GM18519 (cell line): ENCODE results near the gene GP9.

Experiments used
- ATAC-seq: cut with Tn5 transposase; IDR thresholded peaks from one replicate; pipeline ENCODE4 v1.9.1; 2021; ENCODE audit warnings: mild to moderate bottlenecking, moderate library complexity; ENCODE audit not compliant: unreplicated experiment, low FRiP score

Gene GP9

DNA sequence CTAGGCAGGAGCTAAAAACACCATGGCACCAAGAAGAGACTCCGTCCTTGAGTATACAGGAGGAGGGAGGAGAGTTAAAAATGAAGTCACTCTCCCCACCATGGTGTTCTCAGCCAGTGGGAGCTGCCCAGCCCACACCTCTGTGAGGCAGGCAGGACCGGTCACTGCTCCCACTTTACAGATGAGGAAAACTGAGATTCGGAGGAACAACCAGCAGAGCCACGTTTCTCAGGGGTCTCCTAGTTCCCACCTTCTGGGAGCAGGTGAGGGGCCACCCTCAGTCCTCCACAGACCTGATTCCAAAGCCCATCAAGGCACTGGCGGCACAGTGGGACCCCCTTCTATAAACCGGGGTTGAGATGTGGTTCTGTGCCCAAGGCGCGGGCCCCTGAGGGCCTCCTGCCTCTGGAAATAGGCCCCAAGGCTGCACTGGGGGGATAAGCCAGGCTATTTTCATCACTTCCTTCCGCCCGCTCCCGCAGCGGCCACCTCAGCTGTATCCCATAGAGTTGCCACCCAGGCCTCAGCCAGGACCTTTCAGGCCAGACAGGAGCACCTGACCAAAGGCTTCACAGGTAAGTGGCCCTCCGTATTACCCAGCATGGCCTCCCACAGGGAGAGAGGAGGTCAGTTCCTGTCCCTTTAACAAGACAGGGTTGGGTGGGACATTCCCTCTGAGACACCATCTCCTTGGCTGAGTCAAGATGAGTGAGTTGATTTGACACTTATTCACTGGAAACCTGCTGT is at the start of gene GP9:
Gene GP9 (plus strand): TSS at position 504 of the 747 bp plus-strand sequence. CDS start 961 bp downstream, outside the sequence.
- no peak for ATAC-seq

GRCh38 chr3:129013491-129013891 is 47.1 kb upstream of the GP9 start:
- no peak for ATAC-seq

DNA sequence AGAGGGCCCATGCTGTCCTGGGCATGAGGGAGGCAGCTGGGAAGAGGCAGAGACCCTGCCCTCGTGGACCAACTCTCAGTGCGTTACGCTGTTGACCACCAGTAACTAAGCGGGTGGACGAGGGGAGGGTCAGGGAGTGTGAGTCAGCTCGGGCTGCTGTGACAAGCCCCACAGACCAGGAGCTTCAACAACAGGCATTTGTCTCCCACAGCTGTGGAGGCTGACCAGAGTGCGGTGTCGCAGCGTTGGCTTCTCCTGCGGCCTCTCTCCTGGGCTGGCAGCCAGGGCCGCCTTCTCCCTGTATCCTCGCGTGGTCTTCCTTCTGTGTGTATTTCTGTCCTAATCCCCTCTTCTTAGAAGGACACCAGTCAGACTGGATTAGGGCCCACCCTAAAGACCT is 46.4 kb upstream of the GP9 start:
- ATAC-seq, result no peak

DNA sequence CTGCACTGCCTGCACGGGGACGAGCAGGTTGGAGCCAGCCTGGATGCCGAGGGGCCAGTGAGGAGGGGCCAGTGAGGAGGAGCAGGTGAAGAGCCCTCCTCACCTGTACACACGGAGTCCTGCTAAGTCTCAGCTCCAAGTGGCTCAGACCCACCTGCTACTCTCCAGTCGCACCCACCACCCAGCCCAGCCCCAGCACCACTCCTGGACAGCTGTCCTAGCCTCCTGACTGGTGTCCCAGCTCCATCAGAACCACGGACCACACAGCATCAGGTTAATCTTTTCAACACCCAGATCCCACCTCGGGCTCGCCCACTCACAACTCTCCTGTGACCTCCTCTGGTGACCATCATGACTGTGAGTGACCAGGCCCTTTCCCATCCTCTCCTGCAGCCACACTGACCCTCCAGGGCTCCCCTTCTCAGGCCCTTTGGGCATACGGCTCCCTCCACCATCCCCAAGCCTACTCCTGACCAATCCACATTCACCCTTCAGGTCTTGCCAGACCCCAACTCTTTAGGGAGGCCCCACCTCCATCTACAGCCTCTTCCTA is 45.7 kb upstream of the GP9 start:
- no peak for ATAC-seq

GRCh38 chr3:129015388-129016105 is 45.0 kb upstream of the GP9 start:
- ATAC-seq, result no peak

GRCh38 chr3:129016356-129016719 is 44.2 kb upstream of the GP9 start:
- no peak for ATAC-seq

- ATAC-seq, result no peak
Observed at GRCh38 chr3:129016720-129017483, 43.7 kb upstream of the GP9 start.

GRCh38 chr3:129017484-129017899 is 43.1 kb upstream of the GP9 start:
- ATAC-seq, result no peak

- ATAC-seq, result no peak
Observed at GRCh38 chr3:129018271-129018670, 42.3 kb upstream of the GP9 start.

DNA sequence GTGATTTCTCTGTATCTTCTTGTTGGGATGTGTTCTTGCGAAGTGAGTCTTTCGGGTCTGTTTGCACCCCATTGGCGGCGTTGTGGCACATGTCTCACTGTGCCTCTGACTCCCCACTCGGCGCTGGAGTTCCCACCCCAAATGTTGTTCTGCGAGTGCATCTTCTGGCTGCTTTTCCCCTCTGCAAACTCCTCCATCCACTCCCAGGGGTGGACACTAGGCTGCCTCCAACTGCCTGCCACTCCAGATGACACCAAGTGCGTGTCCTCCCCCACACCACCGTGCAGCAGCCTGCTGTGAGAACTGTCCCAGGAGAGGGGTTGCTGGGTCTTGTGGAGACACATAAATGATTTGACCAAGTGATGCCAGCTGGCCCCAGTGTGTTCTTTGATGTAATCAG is 41.8 kb upstream of the GP9 start:
- ATAC-seq, result no peak

GRCh38 chr3:129019266-129019665 is 41.3 kb upstream of the GP9 start:
- no peak for ATAC-seq

DNA sequence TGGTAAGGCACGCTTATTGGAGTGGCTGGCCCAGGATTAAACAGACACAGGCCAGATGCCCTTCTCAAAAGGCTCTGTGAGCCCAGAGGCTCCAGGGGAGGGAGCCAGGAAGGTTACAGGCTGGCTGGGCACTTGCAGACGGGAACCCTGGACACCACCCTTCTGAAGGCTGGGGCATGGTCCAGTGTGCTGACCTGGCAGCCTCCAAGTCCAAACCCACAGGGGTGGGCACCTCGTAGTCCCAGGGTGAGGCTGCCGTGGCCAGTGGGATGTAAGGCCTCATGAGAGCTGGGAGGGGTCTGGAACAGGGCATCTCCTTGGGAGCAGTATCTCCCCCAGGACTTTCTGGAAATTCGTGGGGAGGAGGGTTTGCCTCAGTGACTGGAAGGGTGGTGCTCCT is 39.9 kb upstream of the GP9 start:
- no peak for ATAC-seq

DNA sequence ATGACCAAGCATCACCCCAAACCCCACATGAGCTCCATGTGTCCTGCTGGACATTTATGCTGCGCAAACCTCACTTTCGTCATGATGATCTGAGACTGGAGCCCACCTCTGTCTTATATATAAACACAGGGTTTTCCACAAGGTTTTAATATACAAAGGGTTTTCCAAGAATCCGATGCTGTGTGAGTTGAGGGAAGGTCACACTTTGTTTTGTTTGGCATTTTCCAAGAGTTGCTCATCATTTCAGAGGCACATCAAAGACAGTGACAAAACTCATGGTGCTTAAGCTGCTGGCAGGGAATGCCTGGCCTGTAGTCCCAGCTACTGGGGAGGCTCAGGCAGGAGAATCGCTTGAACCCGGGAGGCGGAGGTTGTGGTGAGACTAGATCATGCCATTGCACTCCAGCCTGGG is 39.4 kb upstream of the GP9 start:
- ATAC-seq, result no peak

- no peak for ATAC-seq
Observed at GRCh38 chr3:129022114-129023007, 38.2 kb upstream of the GP9 start.

DNA sequence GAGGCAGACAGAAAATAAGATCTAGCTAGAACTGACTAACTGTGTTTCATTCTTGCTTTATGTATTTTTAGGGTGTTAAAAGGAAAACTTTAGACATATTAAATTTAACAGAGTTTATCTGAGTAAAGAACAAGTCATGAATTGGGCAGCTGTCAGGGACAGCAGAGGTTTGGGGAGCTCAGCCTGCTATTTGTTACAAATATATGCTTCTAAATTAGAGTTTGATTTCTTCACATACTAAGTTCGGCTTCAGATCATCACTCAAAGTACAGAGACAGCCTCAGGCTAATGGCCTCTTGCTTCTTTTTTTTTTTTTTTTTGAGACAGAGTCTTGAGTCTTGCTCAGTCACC is 37.6 kb upstream of the GP9 start:
- ATAC-seq, result no peak

DNA sequence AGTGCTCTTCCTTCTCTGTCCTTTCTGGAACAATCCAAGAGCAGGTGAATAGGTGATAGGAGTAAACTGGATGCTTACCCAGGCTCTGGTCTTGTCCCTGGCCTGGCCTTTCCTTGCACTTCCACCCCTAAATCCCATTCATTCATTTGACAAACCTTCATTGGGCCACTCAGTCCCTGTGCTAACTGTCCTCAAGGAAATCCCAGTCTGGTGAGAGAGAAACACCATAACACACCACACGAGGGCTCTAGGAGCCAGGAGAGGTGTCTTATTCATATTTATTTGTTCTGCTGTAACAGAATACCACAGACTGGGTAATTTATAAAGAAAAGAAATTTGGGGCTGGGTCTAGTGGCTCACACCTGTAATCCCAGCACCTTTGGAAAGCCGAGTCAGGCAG is 36.7 kb upstream of the GP9 start:
- ATAC-seq, result no peak

- no peak for ATAC-seq
Observed at GRCh38 chr3:129025108-129025507, 35.5 kb upstream of the GP9 start.

- no peak for ATAC-seq
Observed at GRCh38 chr3:129025691-129026435, 34.7 kb upstream of the GP9 start.

DNA sequence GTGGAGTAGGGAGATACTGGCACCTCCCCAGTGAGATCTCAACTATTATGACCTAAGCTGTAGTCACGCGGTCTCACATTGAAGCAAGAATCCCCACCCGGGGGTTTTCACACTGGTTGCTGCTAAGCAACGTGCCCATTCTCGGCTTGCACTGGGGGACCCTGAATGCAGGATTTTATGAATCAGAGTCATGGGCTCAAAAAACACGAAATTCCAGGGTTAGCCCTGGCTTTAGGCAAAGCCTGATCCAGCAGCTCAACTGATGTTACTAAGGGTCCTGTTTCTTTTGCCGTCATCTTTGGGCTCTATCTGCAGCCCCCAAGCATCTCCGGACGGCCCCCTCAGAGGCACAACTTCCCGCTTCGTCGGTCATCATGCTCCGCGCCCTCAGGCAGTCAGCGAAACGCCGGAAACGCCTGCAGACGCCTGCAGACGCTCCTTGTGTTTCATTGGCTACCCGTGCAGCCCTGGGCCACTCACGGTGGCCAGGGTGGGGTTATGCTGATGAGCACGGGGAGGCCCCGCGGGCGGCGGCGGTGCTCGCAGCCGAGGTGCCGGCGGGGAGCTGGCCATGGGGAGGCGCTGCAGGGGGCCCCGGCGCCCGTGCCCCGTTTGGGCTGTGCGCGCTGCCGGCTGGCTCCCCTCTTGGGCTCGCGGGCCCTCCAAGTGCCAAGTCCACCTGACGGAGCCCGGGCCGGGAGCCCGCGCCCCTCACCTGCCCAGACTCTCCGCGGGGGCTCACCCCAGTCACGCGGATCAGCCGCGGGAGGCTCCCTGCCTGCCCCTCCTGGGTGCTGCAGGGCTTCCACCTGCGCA is 33.6 kb upstream of the GP9 start:
- peak; percentile 98 for ATAC-seq
